AG10803 (cell line): ENCODE data around the gene TENM3.
"Not testable (repeated sequence)": the region's sequence is repeated elsewhere in the genome, so short reads cannot be mapped to it uniquely, and the experiment has no call there.

Experiments
- DNase-seq: peaks from one replicate; pipeline ENCODE4 v3.0.0; 2010; ENCODE audit warnings: low read depth
- H3K4me3 ChIP-seq: 2 replicates; pipeline ENCODE4 v1.5.1; 2011; ENCODE audit warnings: mild to moderate bottlenecking, low read length, control low read depth
- CTCF ChIP-seq: conservative IDR thresholded peaks from 2 replicates; pipeline ENCODE4 v1.5.1; 2011; ENCODE audit warnings: mild to moderate bottlenecking, low read length, control low read depth, inconsistent platforms

Gene TENM3

GRCh38 chr4:182812916-182813315 is 569.7 kb downstream of the TENM3 start:
- no peak for DNase-seq
- no peak overlapping the region for H3K4me3 ChIP-seq
- TF ChIP-seq CTCF: no peak

- not testable (repeated sequence) for DNase-seq, H3K4me3 ChIP-seq
Measured at GRCh38 chr4:182814065-182814464, 570.9 kb downstream of the TENM3 start.

- TF ChIP-seq CTCF: no peak
- no peak overlapping the region for H3K4me3 ChIP-seq
- no peak for DNase-seq
Measured at GRCh38 chr4:182818926-182819730, 575.9 kb downstream of the TENM3 start.

- no peak for TF ChIP-seq CTCF
- no peak for DNase-seq
Measured at GRCh38 chr4:182819751-182820150, 576.5 kb downstream of the TENM3 start.

GRCh38 chr4:182822554-182822953 is 579.4 kb downstream of the TENM3 start:
- H3K4me3 ChIP-seq: no peak overlapping the region
- no peak for TF ChIP-seq CTCF
- DNase-seq: no peak

More at GRCh38 chr4:182819751-182820150, 576.5 kb downstream of the TENM3 start:
- no peak overlapping the region for H3K4me3 ChIP-seq

- no peak for DNase-seq
- TF ChIP-seq CTCF: no peak
- H3K4me3 ChIP-seq: no peak overlapping the region
Measured at GRCh38 chr4:182823576-182823975, 580.4 kb downstream of the TENM3 start.

- no peak for DNase-seq
- no peak overlapping the region for H3K4me3 ChIP-seq
- TF ChIP-seq CTCF: no peak
Measured at GRCh38 chr4:182825003-182825402, 581.8 kb downstream of the TENM3 start.

GRCh38 chr4:182825786-182826185 is 582.6 kb downstream of the TENM3 start:
- no peak for TF ChIP-seq CTCF
- H3K4me3 ChIP-seq: no peak overlapping the region
- DNase-seq: no peak
